ENCODE results near the gene OR2Y1. TPM values are rescaled to one million over a fixed set of nuclear protein-coding genes. Genes with fewer than 3 reads are reported as not detected.

The OR2Y1 gene
- total and polyA plus RNA-seq, 2 of the 4 experiments (the other 2 are of a cell fraction) = not detected

GRCh38 chr5:180779985-180780610 is 40.2 kb upstream of the OR2Y1 start:
- H3K4me3 ChIP-seq (ENCODE audit: insufficient read depth, low read depth, low read length) = no peak overlapping the region
- H2AK5ac ChIP-seq (ENCODE audit: low read depth, low read length) = no peak overlapping the region
- H2AFZ ChIP-seq (replicated peaks; ENCODE audit: low read length, poor library complexity) = no peak overlapping the region
- H4K8ac ChIP-seq (ENCODE audit: low read depth in 2 of 2, low read length in 2 of 2) = no peak overlapping the region
- no TSS peak for BruUV-seq (replicated peaks)
- ATAC-seq (ENCODE audit: low read depth) (no peak), DNase-seq (no peak)
- TF ChIP-seq SMC3 (IDR thresholded peaks at IDR 0.05; ENCODE audit: low read depth, low read length) = no peak
- H2BK120ac ChIP-seq (ENCODE audit: low read depth, low read length) = no peak overlapping the region
- H3K23ac ChIP-seq (ENCODE audit: low read depth, low read length) = no peak overlapping the region
- H3K9me1 ChIP-seq (ENCODE audit: insufficient read depth, low read length) = no peaks in the 10 kb centered on the region
- ChIA-PET POLR2A (ENCODE audit: unreplicated experiment) (no interaction called here), CTCF (no interaction called here)
- in situ Hi-C loops (cut with MboI; ENCODE audit: low sequenced_read_pairs) (loop anchor here (5.0 kb wide), 1 partner anchor 372 kb away; no protein-coding TSS in a partner anchor), intact Hi-C loops (cut with micrococcal nuclease) (no loop called here), dilution Hi-C loops (cut with HindIII; ENCODE audit: low sequenced_read_pairs, unreplicated experiment) (no loop called here)
- peaks cover 0 to 10% of the 10 kb centered on the region in 2 experiments; a peak in 1 of 4 replicates for H3K79me1 ChIP-seq (ENCODE audit: low read depth in 1 of 2, low read length in 2 of 2)
- no peak overlapping the region for H4K5ac ChIP-seq (ENCODE audit: low read depth, low read length)
- H4K91ac ChIP-seq (ENCODE audit: insufficient read depth, low read depth, low read length) = no peak overlapping the region
- 89% methylated on average over 3 of the region's 10 CpGs; no CpG with 5 or more reads in 1 of the 2 experiments for WGBS, 2 experiments (ENCODE audit: extremely low coverage in 2 of 2, insufficient read length in 1 of 2)
- H3K4me2 ChIP-seq (ENCODE audit: low read depth, low read length) = no peak overlapping the region
- no peak overlapping the region for H3K56ac ChIP-seq (ENCODE audit: extremely low read depth, insufficient read depth, low read length)
- H3K4ac ChIP-seq (ENCODE audit: low read depth, low read length) = no peak overlapping the region
- H3K27me3 ChIP-seq (ENCODE audit: control insufficient read depth, insufficient read depth, low read length) = no peaks in the 10 kb centered on the region
- no peak overlapping the region for H2AK9ac ChIP-seq (replicated peaks; ENCODE audit: low read depth, low read length, poor library complexity)
- H3K14ac ChIP-seq (replicated peaks; ENCODE audit: low read depth, low read length) = no peak overlapping the region
- H3K9me3 ChIP-seq (ENCODE audit: control insufficient read depth, insufficient read depth, low read length) = no peaks in the 10 kb centered on the region
- H3K27ac ChIP-seq (ENCODE audit: insufficient read depth, low read length) = no peak overlapping the region
- H2BK5ac ChIP-seq (ENCODE audit: low read depth, low read length, poor library complexity, severe bottlenecking) = no peak overlapping the region
- no peak overlapping the region for H2BK20ac ChIP-seq (ENCODE audit: low read depth, low read length)
- no peak overlapping the region for H3K18ac ChIP-seq (ENCODE audit: low read depth, low read length)
- 0 out of 2 replicates have a peak, but pooled peaks cover under 1% of the 10 kb centered on the region for H4K20me1 ChIP-seq (ENCODE audit: insufficient read depth, low read length)
- no peaks in the 10 kb centered on the region for H3K36me3 ChIP-seq (ENCODE audit: control insufficient read depth, insufficient read depth, low read length)
- H2BK15ac ChIP-seq (ENCODE audit: low read depth, low read length) = no peak overlapping the region
- no peak overlapping the region for H3K9ac ChIP-seq (ENCODE audit: low read depth, low read length)
- H3K4me1 ChIP-seq (ENCODE audit: control insufficient read depth, insufficient read depth, low read length) = peaks cover under 1% of the 10 kb centered on the region
